ENCODE results near the gene MRAP2.
"Not testable (repeated sequence)": the region's sequence is repeated elsewhere in the genome, so short reads cannot be mapped to it uniquely, and the experiment has no call there.

Gene MRAP2

GRCh38 chr6:84086545-84087429 is 53.2 kb downstream of the MRAP2 start:
- no peak for TF ChIP-seq CTCF (conservative IDR thresholded peaks at IDR 0.05; ENCODE audit: low read depth, low read length)
- DNase-seq (ENCODE audit: low read depth) = no peak
- H3K4me3 ChIP-seq (ENCODE audit: low read length) = no peak overlapping the region

GRCh38 chr6:84089081-84089480 is 55.5 kb downstream of the MRAP2 start:
- H3K4me3 ChIP-seq (ENCODE audit: low read length) = no peak overlapping the region
- DNase-seq (ENCODE audit: low read depth) = no peak
- no peak for TF ChIP-seq CTCF (conservative IDR thresholded peaks at IDR 0.05; ENCODE audit: low read depth, low read length)

GRCh38 chr6:84089552-84089951 is 56.0 kb downstream of the MRAP2 start:
- no peak for TF ChIP-seq CTCF (conservative IDR thresholded peaks at IDR 0.05; ENCODE audit: low read depth, low read length)
- no peak for DNase-seq (ENCODE audit: low read depth)
- no peak overlapping the region for H3K4me3 ChIP-seq (ENCODE audit: low read length)

GRCh38 chr6:84093441-84094435 is 60.2 kb downstream of the MRAP2 start:
- no peak for TF ChIP-seq CTCF (conservative IDR thresholded peaks at IDR 0.05; ENCODE audit: low read depth, low read length)
- peak; percentile 35 for DNase-seq (ENCODE audit: low read depth)
- H3K4me3 ChIP-seq (ENCODE audit: low read length) = no peak overlapping the region

- no peak overlapping the region for H3K4me3 ChIP-seq (ENCODE audit: low read length)
- DNase-seq (ENCODE audit: low read depth) = no peak
- TF ChIP-seq CTCF (conservative IDR thresholded peaks at IDR 0.05; ENCODE audit: low read depth, low read length) = no peak
Measured at GRCh38 chr6:84095156-84095555, 61.6 kb downstream of the MRAP2 start.

GRCh38 chr6:84103029-84103428 is 69.5 kb downstream of the MRAP2 start:
- DNase-seq (ENCODE audit: low read depth) = no peak
- no peak for TF ChIP-seq CTCF (conservative IDR thresholded peaks at IDR 0.05; ENCODE audit: low read depth, low read length)
- no peak overlapping the region for H3K4me3 ChIP-seq (ENCODE audit: low read length)

GRCh38 chr6:84105215-84105924 is 71.8 kb downstream of the MRAP2 start:
- H3K4me3 ChIP-seq (ENCODE audit: low read length); DNase-seq (ENCODE audit: low read depth): not testable (repeated sequence)
